Uterus (tissue), 2 donors: Measurements from ENCODE around the gene CDC42EP1.

ENCODE experiments used
- POLR2A ChIP-seq, 2 donors: fragments of 450-650 bp; IDR thresholded peaks; one replicate each; pipeline ENCODE4 v1.6.1; 2016; ENCODE audit warnings: antibody characterized with exemption in 2 of 2, mild to moderate bottlenecking in 1 of 2, moderate library complexity in 1 of 2
- TF ChIP-seq, protein P1 (sequence below), 4 experiments: fragments of 200-600 bp in 2 of 4; fragments of 450-650 bp in 2 of 4; sonication (generic) in 2 of 4; IDR thresholded peaks; one replicate each; pipeline ENCODE4 v1.5.1; 2016 to 2019; ENCODE audit warnings: antibody characterized with exemption in 4 of 4, mild to moderate bottlenecking in 2 of 4, moderate library complexity in 1 of 4

DNA sequence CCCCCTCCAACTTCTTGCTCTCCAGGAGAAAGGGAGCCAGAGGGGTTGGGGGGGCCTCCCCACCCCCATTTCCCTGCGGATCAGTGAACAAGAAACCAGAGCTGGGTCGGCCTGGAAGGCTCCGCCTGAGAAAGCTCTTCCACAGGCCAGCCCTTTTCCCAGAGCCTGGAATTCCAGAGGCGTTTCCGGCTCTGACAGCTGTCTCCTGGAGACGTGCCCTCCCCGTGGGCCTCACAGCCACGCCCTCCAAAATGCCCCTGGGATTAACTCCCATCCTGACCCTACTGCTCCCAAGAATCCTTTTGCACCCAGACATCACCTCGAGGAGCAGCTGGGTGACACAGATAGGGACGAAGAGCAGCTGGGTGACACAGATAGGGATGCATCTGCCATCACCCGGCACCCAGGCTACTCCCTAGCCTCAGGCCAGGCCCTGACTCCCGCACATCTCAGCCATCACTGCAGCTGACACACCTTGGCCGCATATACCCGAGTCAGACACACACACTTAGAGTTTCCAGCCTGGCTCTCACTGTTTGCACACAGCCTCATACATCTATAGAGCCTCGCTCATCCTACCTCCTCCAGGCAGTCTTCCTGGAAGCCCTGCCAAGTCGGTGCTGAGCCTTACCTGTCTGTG, 7.6 kb upstream of the CDC42EP1 start:
- TF ChIP-seq, protein P1, sequence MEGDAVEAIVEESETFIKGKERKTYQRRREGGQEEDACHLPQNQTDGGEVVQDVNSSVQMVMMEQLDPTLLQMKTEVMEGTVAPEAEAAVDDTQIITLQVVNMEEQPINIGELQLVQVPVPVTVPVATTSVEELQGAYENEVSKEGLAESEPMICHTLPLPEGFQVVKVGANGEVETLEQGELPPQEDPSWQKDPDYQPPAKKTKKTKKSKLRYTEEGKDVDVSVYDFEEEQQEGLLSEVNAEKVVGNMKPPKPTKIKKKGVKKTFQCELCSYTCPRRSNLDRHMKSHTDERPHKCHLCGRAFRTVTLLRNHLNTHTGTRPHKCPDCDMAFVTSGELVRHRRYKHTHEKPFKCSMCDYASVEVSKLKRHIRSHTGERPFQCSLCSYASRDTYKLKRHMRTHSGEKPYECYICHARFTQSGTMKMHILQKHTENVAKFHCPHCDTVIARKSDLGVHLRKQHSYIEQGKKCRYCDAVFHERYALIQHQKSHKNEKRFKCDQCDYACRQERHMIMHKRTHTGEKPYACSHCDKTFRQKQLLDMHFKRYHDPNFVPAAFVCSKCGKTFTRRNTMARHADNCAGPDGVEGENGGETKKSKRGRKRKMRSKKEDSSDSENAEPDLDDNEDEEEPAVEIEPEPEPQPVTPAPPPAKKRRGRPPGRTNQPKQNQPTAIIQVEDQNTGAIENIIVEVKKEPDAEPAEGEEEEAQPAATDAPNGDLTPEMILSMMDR (IDR thresholded peaks at IDR 0.05), result no peak
- no peak for TF ChIP-seq POLR2A (IDR thresholded peaks at IDR 0.05)
